SK-N-SH (cell line): ENCODE measurements around the gene TEX30.

ENCODE experiments used
- CHD2 ChIP-seq: fragments of 150-350 bp; IDR thresholded peaks from 2 replicates; pipeline ENCODE4 v1.6.1; 2018; ENCODE audit warnings: low read length; ENCODE audit not compliant: partially characterized antibody
- EP300 ChIP-seq, 2 experiments: IDR thresholded peaks; 2 replicates each; pipeline versions ENCODE4 v1.4.0 to v1.6.1; 2012; ENCODE audit warnings: borderline replicate concordance in 1 of 2, low read depth in 1 of 2, low read length in 1 of 2
- FOSL2 ChIP-seq: IDR thresholded peaks from 2 replicates; pipeline ENCODE4 v1.4.0; 2012; ENCODE audit warnings: low read depth, mild to moderate bottlenecking, moderate library complexity, borderline replicate concordance
- FOXM1 ChIP-seq: IDR thresholded peaks from 2 replicates; pipeline ENCODE4 v1.4.0; 2012; ENCODE audit warnings: low read depth, mild to moderate bottlenecking
- MXI1 ChIP-seq: IDR thresholded peaks from 2 replicates; pipeline ENCODE4 v1.6.1; 2012; ENCODE audit warnings: mild to moderate bottlenecking, low read depth, low read length, improper control_type of control experiment
- PBX3 ChIP-seq: IDR thresholded peaks from 2 replicates; pipeline ENCODE4; 2012
- POLR2AphosphoS5 ChIP-seq: IDR thresholded peaks from 2 replicates; pipeline ENCODE4 v1.6.1; 2012; ENCODE audit warnings: low read depth, low read length
- RAD21 ChIP-seq: IDR thresholded peaks from 2 replicates; pipeline ENCODE4 v1.6.1; 2012; ENCODE audit warnings: mild to moderate bottlenecking, low read length
- RXRA ChIP-seq: IDR thresholded peaks from 2 replicates; pipeline ENCODE4 v1.4.0; 2012; ENCODE audit warnings: low read depth, mild to moderate bottlenecking, borderline replicate concordance
- TAF1 ChIP-seq: IDR thresholded peaks from 2 replicates; pipeline ENCODE4 v1.6.1; 2012; ENCODE audit warnings: low read depth, mild to moderate bottlenecking, low read length, moderate library complexity, borderline replicate concordance
- TF ChIP-seq, protein P1 (sequence below): fragments of 200-600 bp; sonication (generic); IDR thresholded peaks from 2 replicates; pipeline ENCODE4 v1.6.1; 2017; ENCODE audit warnings: antibody characterized with exemption, mild to moderate bottlenecking, moderate library complexity

GRCh38 chr13:102726430-102726829 is 47.2 kb downstream of the TEX30 start:
- TF ChIP-seq TAF1 (no peak), FOXM1 (no peak), POLR2AphosphoS5 (no peak), EP300 (IDR thresholded peaks at IDR 0.05; ENCODE audit: borderline replicate concordance in 1 of 2, low read depth in 1 of 2, low read length in 1 of 2) (no peak), PBX3 (no peak), MXI1 (no peak), CHD2 (no peak), FOSL2 (no peak), RAD21 (peak; percentile 28; the same call in 1 of the 2 replicates), RXRA (no peak)
- TF ChIP-seq, protein P1, sequence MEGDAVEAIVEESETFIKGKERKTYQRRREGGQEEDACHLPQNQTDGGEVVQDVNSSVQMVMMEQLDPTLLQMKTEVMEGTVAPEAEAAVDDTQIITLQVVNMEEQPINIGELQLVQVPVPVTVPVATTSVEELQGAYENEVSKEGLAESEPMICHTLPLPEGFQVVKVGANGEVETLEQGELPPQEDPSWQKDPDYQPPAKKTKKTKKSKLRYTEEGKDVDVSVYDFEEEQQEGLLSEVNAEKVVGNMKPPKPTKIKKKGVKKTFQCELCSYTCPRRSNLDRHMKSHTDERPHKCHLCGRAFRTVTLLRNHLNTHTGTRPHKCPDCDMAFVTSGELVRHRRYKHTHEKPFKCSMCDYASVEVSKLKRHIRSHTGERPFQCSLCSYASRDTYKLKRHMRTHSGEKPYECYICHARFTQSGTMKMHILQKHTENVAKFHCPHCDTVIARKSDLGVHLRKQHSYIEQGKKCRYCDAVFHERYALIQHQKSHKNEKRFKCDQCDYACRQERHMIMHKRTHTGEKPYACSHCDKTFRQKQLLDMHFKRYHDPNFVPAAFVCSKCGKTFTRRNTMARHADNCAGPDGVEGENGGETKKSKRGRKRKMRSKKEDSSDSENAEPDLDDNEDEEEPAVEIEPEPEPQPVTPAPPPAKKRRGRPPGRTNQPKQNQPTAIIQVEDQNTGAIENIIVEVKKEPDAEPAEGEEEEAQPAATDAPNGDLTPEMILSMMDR = no peak; the same call in 1 of the 2 replicates
